A549 (cell line): Measurements from ENCODE around the gene PSD2. TPM values are rescaled to one million over a fixed set of nuclear protein-coding genes. Genes with fewer than 3 reads are reported as not detected.

Source experiments
- ATAC-seq, 2 experiments: fragments of 200-7000 bp in 1 of 2; fragments of >200 bp in 1 of 2; cut with Nextera tagmentation in 1 of 2; cut with Tn5 transposase in 1 of 2; 3 replicates each; pipeline versions ENCODE4 v1.8.0 to v1.9.1; 2018 to 2020; ENCODE audit warnings: mild to moderate bottlenecking in 1 of 2, moderate library complexity in 1 of 2
- CTCF ChIA-PET: fragments of 300-600 bp; sonication (Branson Sonifier 250); formaldehyde crosslinking; extraction: SDS; loops from one replicate; lab custom pipeline; 2021; ENCODE audit warnings: antibody characterized with exemption, inconsistent platforms; lab: Yijun Ruan, JAX
- POLR2A ChIA-PET: fragments of 350-600 bp; formaldehyde crosslinking; extraction: SDS; loops from one replicate; lab custom pipeline; 2021; ENCODE audit warnings: antibody characterized with exemption, inconsistent platforms; lab: Yijun Ruan, JAX
- DNase-seq, 2 experiments: peaks; one replicate each; pipeline versions ENCODE4 v3.0.0 to v3.0.0-alpha.2; 2011 to 2016; ENCODE audit warnings: low read depth in 1 of 2, low spot score in 1 of 2
- FAIRE-seq: peaks from 2 replicates; lab custom pipeline; 2011; peaks lifted over from hg19 to GRCh38; lab: Jason Lieb, UNC
- H3K27ac ChIP-seq, 2 experiments: fragments of >200 bp; sonication (Bioruptor Twin); formaldehyde crosslinking; 3 replicates each; pipeline ENCODE4 v1.5.1; 2016 to 2017
- H3K4me1 ChIP-seq: fragments of >200 bp; sonication (Bioruptor Twin); formaldehyde crosslinking; 3 replicates; pipeline ENCODE4 v1.6.1; 2016
- H3K4me2 ChIP-seq: fragments of >200 bp; sonication (Bioruptor Twin); formaldehyde crosslinking; 3 replicates; pipeline ENCODE4 v1.6.1; 2016
- H3K4me3 ChIP-seq: fragments of >200 bp; sonication (Bioruptor Twin); formaldehyde crosslinking; 3 replicates; pipeline ENCODE4 v1.5.1; 2016
- H3K9me3 ChIP-seq: fragments of >200 bp; sonication (Bioruptor Twin); formaldehyde crosslinking; 3 replicates; pipeline ENCODE4 v1.6.1; 2016
- CBX8 ChIP-seq: fragments of 200-600 bp; sonication (generic); IDR thresholded peaks from 2 replicates; pipeline ENCODE4 v1.6.1; 2016
- CEBPB ChIP-seq, 2 experiments: fragments of >200 bp in 1 of 2; sonication (Bioruptor Twin) in 1 of 2; formaldehyde crosslinking in 1 of 2; IDR thresholded peaks; 2 replicates each; pipeline ENCODE4 v1.6.1; 2012 to 2016
- CHD2 ChIP-seq: fragments of 150-350 bp; IDR thresholded peaks from 2 replicates; pipeline ENCODE4 v1.6.1; 2014; ENCODE audit warnings: low read length; ENCODE audit not compliant: partially characterized antibody
- EHF ChIP-seq: fragments of 250-450 bp; sonication (Bioruptor Pico); IDR thresholded peaks from 2 replicates; pipeline ENCODE4 v1.5.0; 2020; ENCODE audit warnings: mild to moderate bottlenecking
- EP300 ChIP-seq, 2 experiments: fragments of >200 bp; sonication (Bioruptor Twin); formaldehyde crosslinking; IDR thresholded peaks; 2 replicates in 1 of 2; 3 replicates in 1 of 2; pipeline ENCODE4 v1.6.1; 2016 to 2017
- FOXS1 ChIP-seq: fragments of 250-450 bp; sonication (Bioruptor Pico); IDR thresholded peaks from 2 replicates; pipeline ENCODE4 v1.5.0; 2020; ENCODE audit warnings: mild to moderate bottlenecking, moderate library complexity
- HOXB5 ChIP-seq: fragments of 250-450 bp; sonication (Bioruptor Pico); IDR thresholded peaks from 2 replicates; pipeline ENCODE4 v1.5.0; 2020; ENCODE audit warnings: mild to moderate bottlenecking, moderate library complexity
- JUNB ChIP-seq: fragments of >200 bp; sonication (Bioruptor Twin); formaldehyde crosslinking; IDR thresholded peaks from 2 replicates; pipeline ENCODE4 v1.6.1; 2016
- NPAS2 ChIP-seq: fragments of 250-450 bp; sonication (Bioruptor Pico); IDR thresholded peaks from 2 replicates; pipeline ENCODE4 v1.8.0; 2022; ENCODE audit warnings: mild to moderate bottlenecking, moderate library complexity, borderline replicate concordance
- POLR2A ChIP-seq: IDR thresholded peaks from 2 replicates; pipeline ENCODE4 v1.6.1; 2012; ENCODE audit warnings: mild to moderate bottlenecking, low read length
- POLR2AphosphoS2 ChIP-seq: conservative IDR thresholded peaks from 2 replicates; pipeline ENCODE4 v1.6.1; 2012; ENCODE audit warnings: low read length, improper control_type of control experiment, inconsistent platforms
- RCOR1 ChIP-seq: fragments of 150-350 bp; IDR thresholded peaks from 2 replicates; pipeline ENCODE4 v1.6.1; 2014; ENCODE audit warnings: antibody characterized with exemption, low read length, low read depth
- TP53 ChIP-seq: fragments of 250-450 bp; sonication (Bioruptor Pico); IDR thresholded peaks from 2 replicates; pipeline ENCODE4 v1.5.0; 2021; ENCODE audit warnings: mild to moderate bottlenecking, moderate library complexity
- ZFP36 ChIP-seq: fragments of 450-650 bp; IDR thresholded peaks from 2 replicates; pipeline ENCODE4 v1.6.1; 2014; ENCODE audit warnings: borderline replicate concordance; ENCODE audit not compliant: partially characterized antibody
- ZNF302 ChIP-seq: fragments of 250-450 bp; sonication (Bioruptor Pico); IDR thresholded peaks from 2 replicates; pipeline ENCODE4 v1.9.0; 2021; ENCODE audit warnings: inconsistent platforms, mild to moderate bottlenecking, moderate library complexity
- WGBS: methylation state at CpG from one replicate; pipeline ENCODE4 v1.1.6; 2017; ENCODE audit errors: missing lambda C conversion rate; 5-methylcytosine and 5-hydroxymethylcytosine counted together
- polyA plus RNA-seq, 4 experiments: library from polyadenylated mRNA; depleted of rRNA in 3 of 4; stranded (reverse); fragments of >200 nt; fragmentation: RNase III in 1 of 4; extraction: RNeasy Plus Mini Kit Qiagen cat#74134 plus additional on column Dnase treatment in 1 of 4; gene quantifications; 2 replicates in 3 of 4; 3 replicates in 1 of 4; pipeline ENCODE4 v1.2.3, GENCODE V29; 2011 to 2017
- TF ChIP-seq, protein P1 (sequence below): fragments of >200 bp; sonication (Bioruptor Twin); formaldehyde crosslinking; IDR thresholded peaks from 2 replicates; pipeline ENCODE4 v1.6.1; 2016
- TF ChIP-seq, protein P2 (sequence below): IDR thresholded peaks from 2 replicates; pipeline ENCODE4 v1.6.1; 2012; ENCODE audit warnings: low read depth, borderline replicate concordance
- TF ChIP-seq, protein P3 (sequence below): fragments of 250-450 bp; sonication (Bioruptor Pico); IDR thresholded peaks from 2 replicates; pipeline ENCODE4 v1.5.0; 2020; ENCODE audit warnings: low read depth, mild to moderate bottlenecking, moderate library complexity
- TF ChIP-seq, protein P4 (sequence below): fragments of 200-600 bp; sonication (generic); IDR thresholded peaks from 2 replicates; pipeline ENCODE4 v1.6.1; 2016; ENCODE audit warnings: antibody characterized with exemption, mild to moderate bottlenecking, moderate library complexity
- TF ChIP-seq, protein P5 (sequence below): IDR thresholded peaks from 2 replicates; pipeline ENCODE4 v1.6.1; 2012

The PSD2 gene
- polyA plus RNA-seq, 2 of the 4 experiments (the other 2 are of a cell fraction), result 0.05 TPM; not detected in 1

DNA sequence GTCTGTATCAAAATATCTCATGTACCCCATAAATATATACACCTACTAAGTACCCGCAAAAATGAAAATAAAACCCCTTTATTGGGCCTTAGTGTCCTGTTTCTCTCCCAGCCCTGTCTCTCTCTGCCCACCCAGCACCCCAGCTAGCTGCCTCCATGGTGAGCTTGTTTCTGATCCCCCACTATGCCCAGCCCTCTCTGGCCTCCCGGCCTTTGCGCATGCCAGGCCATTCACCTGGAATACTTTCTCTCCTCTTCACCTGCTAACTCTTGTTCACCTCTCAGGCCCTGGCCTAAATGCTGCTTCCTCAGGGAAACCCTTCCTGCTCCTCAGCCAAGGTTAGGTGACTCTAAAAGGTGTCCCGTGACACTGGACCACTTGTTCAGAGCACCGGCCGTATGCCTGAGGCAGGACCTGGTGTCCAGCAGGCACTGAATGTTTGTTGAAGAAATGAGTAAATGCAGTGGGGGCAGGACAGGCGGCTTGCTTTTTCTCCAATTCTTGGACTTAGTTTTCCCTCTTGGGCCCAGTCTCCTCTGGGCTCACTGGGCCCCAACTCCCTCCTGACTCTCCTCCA lies 58.5 kb downstream of the PSD2 start:
- FAIRE-seq, result no peak
- Histone ChIP-seq H3K4me1 (no peaks in the 10 kb centered on the region), H3K4me3 (no peak overlapping the region), H3K27ac (no peak overlapping the region), H3K9me3 (no peaks in the 10 kb centered on the region), H3K4me2 (no peak overlapping the region)
- ATAC-seq, result no peak
- 88% methylated on average over 7 of the region's 7 CpGs for WGBS
- DNase-seq, result no peak
- ChIA-PET CTCF (interaction anchor here (1.5 to 3.2 kb wide), 3 partner anchors 9 to 115 kb away, joined by 9 to 20 read pairs (median 13); no protein-coding TSS in a partner anchor), POLR2A (no interaction called here)
- TF ChIP-seq CBX8 (no peak), FOXS1 (CRISPR knock-in tag) (no peak), JUNB (no peak)
- TF ChIP-seq, protein P1, sequence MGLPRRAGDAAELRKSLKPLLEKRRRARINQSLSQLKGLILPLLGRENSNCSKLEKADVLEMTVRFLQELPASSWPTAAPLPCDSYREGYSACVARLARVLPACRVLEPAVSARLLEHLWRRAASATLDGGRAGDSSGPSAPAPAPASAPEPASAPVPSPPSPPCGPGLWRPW, result no peak
- TF ChIP-seq, protein P2, sequence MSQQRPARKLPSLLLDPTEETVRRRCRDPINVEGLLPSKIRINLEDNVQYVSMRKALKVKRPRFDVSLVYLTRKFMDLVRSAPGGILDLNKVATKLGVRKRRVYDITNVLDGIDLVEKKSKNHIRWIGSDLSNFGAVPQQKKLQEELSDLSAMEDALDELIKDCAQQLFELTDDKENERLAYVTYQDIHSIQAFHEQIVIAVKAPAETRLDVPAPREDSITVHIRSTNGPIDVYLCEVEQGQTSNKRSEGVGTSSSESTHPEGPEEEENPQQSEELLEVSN, result no peak

DNA sequence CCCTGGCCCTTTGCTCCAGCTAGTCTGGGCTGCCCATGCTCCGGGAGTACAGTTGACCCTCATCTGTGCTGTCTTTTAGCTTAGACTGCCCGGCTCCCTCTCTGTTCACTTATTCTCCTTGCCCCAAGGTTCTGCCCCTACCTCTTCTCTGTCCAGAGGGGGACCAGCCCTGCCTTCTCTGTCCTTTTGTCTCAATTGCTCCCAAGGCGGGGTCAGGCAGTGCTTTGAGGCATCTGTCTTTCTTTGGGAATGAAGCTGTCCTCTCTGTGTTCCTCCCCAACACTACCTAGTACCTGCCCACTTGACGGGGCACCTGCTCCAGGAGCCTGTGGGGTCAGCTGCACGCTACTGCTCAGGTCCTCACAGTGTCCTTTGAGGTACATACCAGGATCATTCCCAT lies 59.3 kb downstream of the PSD2 start:
- no peak for FAIRE-seq
- no peaks in the 10 kb centered on the region for H3K4me1 ChIP-seq
- ATAC-seq, result no peak
- ChIA-PET CTCF (interaction anchor here (0.6 to 3.2 kb wide), 6 partner anchors 9 to 220 kb away, joined by 3 to 20 read pairs (median 11); no protein-coding TSS in a partner anchor), POLR2A (no interaction called here)
- 69% methylated on average over 5 of the region's 5 CpGs for WGBS
- no peak overlapping the region for H3K27ac ChIP-seq
- DNase-seq, result no peak
- H3K9me3 ChIP-seq, result no peaks in the 10 kb centered on the region
- no peak overlapping the region for H3K4me2 ChIP-seq
- TF ChIP-seq CHD2 (no peak), POLR2A (no peak), EP300 (IDR thresholded peaks at IDR 0.05) (no peak), RCOR1 (no peak), EHF (no peak), TP53 (no peak), POLR2AphosphoS2 (no peak), JUNB (no peak), FOXS1 (CRISPR knock-in tag) (no peak), NPAS2 (CRISPR knock-in tag) (no peak), HOXB5 (CRISPR knock-in tag) (no peak), ZFP36 (no peak), CEBPB (IDR thresholded peaks at IDR 0.05) (no peak), ZNF302 (CRISPR knock-in tag) (no peak)
- TF ChIP-seq, protein P3, sequence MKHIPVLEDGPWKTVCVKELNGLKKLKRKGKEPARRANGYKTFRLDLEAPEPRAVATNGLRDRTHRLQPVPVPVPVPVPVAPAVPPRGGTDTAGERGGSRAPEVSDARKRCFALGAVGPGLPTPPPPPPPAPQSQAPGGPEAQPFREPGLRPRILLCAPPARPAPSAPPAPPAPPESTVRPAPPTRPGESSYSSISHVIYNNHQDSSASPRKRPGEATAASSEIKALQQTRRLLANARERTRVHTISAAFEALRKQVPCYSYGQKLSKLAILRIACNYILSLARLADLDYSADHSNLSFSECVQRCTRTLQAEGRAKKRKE (CRISPR knock-in tag), result no peak
- TF ChIP-seq, protein P4, sequence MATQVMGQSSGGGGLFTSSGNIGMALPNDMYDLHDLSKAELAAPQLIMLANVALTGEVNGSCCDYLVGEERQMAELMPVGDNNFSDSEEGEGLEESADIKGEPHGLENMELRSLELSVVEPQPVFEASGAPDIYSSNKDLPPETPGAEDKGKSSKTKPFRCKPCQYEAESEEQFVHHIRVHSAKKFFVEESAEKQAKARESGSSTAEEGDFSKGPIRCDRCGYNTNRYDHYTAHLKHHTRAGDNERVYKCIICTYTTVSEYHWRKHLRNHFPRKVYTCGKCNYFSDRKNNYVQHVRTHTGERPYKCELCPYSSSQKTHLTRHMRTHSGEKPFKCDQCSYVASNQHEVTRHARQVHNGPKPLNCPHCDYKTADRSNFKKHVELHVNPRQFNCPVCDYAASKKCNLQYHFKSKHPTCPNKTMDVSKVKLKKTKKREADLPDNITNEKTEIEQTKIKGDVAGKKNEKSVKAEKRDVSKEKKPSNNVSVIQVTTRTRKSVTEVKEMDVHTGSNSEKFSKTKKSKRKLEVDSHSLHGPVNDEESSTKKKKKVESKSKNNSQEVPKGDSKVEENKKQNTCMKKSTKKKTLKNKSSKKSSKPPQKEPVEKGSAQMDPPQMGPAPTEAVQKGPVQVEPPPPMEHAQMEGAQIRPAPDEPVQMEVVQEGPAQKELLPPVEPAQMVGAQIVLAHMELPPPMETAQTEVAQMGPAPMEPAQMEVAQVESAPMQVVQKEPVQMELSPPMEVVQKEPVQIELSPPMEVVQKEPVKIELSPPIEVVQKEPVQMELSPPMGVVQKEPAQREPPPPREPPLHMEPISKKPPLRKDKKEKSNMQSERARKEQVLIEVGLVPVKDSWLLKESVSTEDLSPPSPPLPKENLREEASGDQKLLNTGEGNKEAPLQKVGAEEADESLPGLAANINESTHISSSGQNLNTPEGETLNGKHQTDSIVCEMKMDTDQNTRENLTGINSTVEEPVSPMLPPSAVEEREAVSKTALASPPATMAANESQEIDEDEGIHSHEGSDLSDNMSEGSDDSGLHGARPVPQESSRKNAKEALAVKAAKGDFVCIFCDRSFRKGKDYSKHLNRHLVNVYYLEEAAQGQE, result no peak
- H3K4me3 ChIP-seq, result no peak overlapping the region

DNA sequence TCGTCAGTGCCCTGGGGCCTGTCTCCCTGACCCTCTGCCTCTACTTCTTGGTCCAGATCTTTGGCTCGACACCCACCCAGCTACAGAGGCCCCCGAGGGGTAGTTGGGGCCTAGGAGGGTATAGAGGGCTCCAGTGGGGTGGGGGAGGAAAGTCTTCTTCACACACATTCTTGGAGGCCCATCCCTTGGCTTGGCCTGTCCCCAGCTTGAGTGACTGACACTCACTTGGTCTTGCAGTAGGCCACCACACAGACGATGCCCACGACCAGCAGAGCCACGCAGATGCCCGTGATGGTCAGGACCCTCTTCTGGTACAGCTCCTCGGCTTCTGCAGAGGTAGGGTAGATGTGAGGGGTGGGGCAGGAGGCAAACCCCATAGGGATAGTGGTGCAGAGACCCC lies 59.8 kb downstream of the PSD2 start:
- Histone ChIP-seq H3K4me2 (no peak overlapping the region), H3K4me3 (no peak overlapping the region), H3K4me1 (no peaks in the 10 kb centered on the region), H3K9me3 (no peaks in the 10 kb centered on the region), H3K27ac (no peak overlapping the region)
- FAIRE-seq, result no peak
- ChIA-PET POLR2A (no interaction called here), CTCF (interaction anchor here (0.6 to 3.2 kb wide), 7 partner anchors 8 to 219 kb away, joined by 3 to 20 read pairs (median 9); no protein-coding TSS in a partner anchor)
- DNase-seq, result no peak
- WGBS, result 60% methylated on average over 7 of the region's 8 CpGs
- TF ChIP-seq, protein P5, sequence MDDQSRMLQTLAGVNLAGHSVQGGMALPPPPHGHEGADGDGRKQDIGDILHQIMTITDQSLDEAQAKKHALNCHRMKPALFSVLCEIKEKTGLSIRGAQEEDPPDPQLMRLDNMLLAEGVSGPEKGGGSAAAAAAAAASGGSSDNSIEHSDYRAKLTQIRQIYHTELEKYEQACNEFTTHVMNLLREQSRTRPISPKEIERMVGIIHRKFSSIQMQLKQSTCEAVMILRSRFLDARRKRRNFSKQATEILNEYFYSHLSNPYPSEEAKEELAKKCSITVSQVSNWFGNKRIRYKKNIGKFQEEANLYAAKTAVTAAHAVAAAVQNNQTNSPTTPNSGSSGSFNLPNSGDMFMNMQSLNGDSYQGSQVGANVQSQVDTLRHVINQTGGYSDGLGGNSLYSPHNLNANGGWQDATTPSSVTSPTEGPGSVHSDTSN, result no peak
- no peak for ATAC-seq
